WTC11 (cell line): ENCODE results near the gene CGNL1. TPM values are rescaled to one million over a fixed set of nuclear protein-coding genes. Genes with fewer than 3 reads are reported as not detected.

ENCODE experiments used
- ATAC-seq: fragments of 200-7000 bp; cut with Tn5 transposase; 2 replicates; pipeline ENCODE4 v1.10.0; 2021; ENCODE audit warnings: mild to moderate bottlenecking, moderate library complexity
- CTCF ChIA-PET: fragments of 300-600 bp; sonication (Branson Sonifier 250); formaldehyde crosslinking; loops from one replicate; lab custom pipeline; 2021; ENCODE audit warnings: antibody characterized with exemption; lab: Charles Lee
- POLR2A ChIA-PET: fragments of 350-600 bp; sonication (Branson Sonifier 250); formaldehyde crosslinking; loops from one replicate; lab custom pipeline; 2021; ENCODE audit warnings: antibody characterized with exemption; lab: Charles Lee
- DNase-seq: peaks from one replicate; pipeline ENCODE4 v3.0.0; 2021; ENCODE audit warnings: low spot score
- H3K27ac Mint-ChIP-seq: 2 replicates; pipeline ENCODE4 v1.8.0; 2021; ENCODE audit warnings: mixed read lengths
- H3K27me3 Mint-ChIP-seq: 2 replicates; pipeline ENCODE4 v1.8.0; 2021; ENCODE audit warnings: low read depth, mild to moderate bottlenecking, moderate library complexity, mixed read lengths
- H3K36me3 Mint-ChIP-seq: 2 replicates; pipeline ENCODE4 v1.8.0; 2021; ENCODE audit warnings: mixed read lengths
- H3K4me1 Mint-ChIP-seq: 2 replicates; pipeline ENCODE4 v1.8.0; 2022; ENCODE audit warnings: mixed read lengths
- H3K4me3 Mint-ChIP-seq: 2 replicates; pipeline ENCODE4 v1.8.0; 2021; ENCODE audit warnings: mild to moderate bottlenecking, moderate library complexity, mixed read lengths
- H3K9me3 Mint-ChIP-seq: 2 replicates; pipeline ENCODE4 v1.8.0; 2021; ENCODE audit warnings: mixed read lengths
- CREM ChIP-seq: sonication (generic); formaldehyde crosslinking; IDR thresholded peaks from 2 replicates; pipeline ENCODE4 v1.8.1; 2022; ENCODE audit warnings: mild to moderate bottlenecking, missing genetic modification reagents, moderate library complexity
- CTCF ChIP-seq: fragments of 200-600 bp; IDR thresholded peaks from 2 replicates; pipeline ENCODE4 v1.8.0; 2022; ENCODE audit warnings: antibody characterized with exemption
- EMX1 ChIP-seq: fragments of 250-450 bp; sonication (Bioruptor Pico); IDR thresholded peaks from 2 replicates; pipeline ENCODE4 v1.8.0; 2021; ENCODE audit warnings: mild to moderate bottlenecking
- ESRRA ChIP-seq: sonication (generic); formaldehyde crosslinking; IDR thresholded peaks from 2 replicates; pipeline ENCODE4 v1.8.1; 2022; ENCODE audit warnings: mild to moderate bottlenecking, missing genetic modification reagents, borderline replicate concordance
- FOXJ3 ChIP-seq: sonication (generic); formaldehyde crosslinking; IDR thresholded peaks from 2 replicates; pipeline ENCODE4 v1.9.0; 2021; ENCODE audit warnings: missing genetic modification reagents, mild to moderate bottlenecking, borderline replicate concordance
- FOXK1 ChIP-seq: sonication (generic); formaldehyde crosslinking; IDR thresholded peaks from 2 replicates; pipeline ENCODE4 v1.8.0; 2022; ENCODE audit warnings: mild to moderate bottlenecking, moderate library complexity, missing genetic modification reagents
- GABPB1 ChIP-seq: sonication (generic); formaldehyde crosslinking; IDR thresholded peaks from 2 replicates; pipeline ENCODE4 v1.8.1; 2023; ENCODE audit warnings: mild to moderate bottlenecking, missing genetic modification reagents
- NR1H2 ChIP-seq: sonication (generic); formaldehyde crosslinking; IDR thresholded peaks from 2 replicates; pipeline ENCODE4 v1.9.0; 2021; ENCODE audit warnings: mild to moderate bottlenecking, moderate library complexity, missing genetic modification reagents
- NR2C2 ChIP-seq: sonication (generic); formaldehyde crosslinking; IDR thresholded peaks from 2 replicates; pipeline ENCODE4 v1.8.0; 2022; ENCODE audit warnings: mild to moderate bottlenecking, missing genetic modification reagents
- NR3C1 ChIP-seq: sonication (generic); formaldehyde crosslinking; conservative IDR thresholded peaks from 2 replicates; pipeline ENCODE4 v1.8.1; 2023; ENCODE audit warnings: low read depth, mild to moderate bottlenecking, missing genetic modification reagents
- OVOL2 ChIP-seq: fragments of 250-450 bp; sonication (Bioruptor Pico); IDR thresholded peaks from 2 replicates; pipeline ENCODE4 v1.9.0; 2021; ENCODE audit warnings: mild to moderate bottlenecking, borderline replicate concordance
- SP1 ChIP-seq: sonication (generic); formaldehyde crosslinking; conservative IDR thresholded peaks from 2 replicates; pipeline ENCODE4 v1.8.1; 2022; ENCODE audit warnings: missing genetic modification reagents
- USF1 ChIP-seq: sonication (generic); formaldehyde crosslinking; IDR thresholded peaks from 2 replicates; pipeline ENCODE4 v1.8.0; 2022; ENCODE audit warnings: mild to moderate bottlenecking, missing genetic modification reagents
- ZBTB21 ChIP-seq: sonication (generic); formaldehyde crosslinking; IDR thresholded peaks from 2 replicates; pipeline ENCODE4 v1.8.1; 2023; ENCODE audit warnings: mild to moderate bottlenecking, missing genetic modification reagents, borderline replicate concordance
- ZNF232 ChIP-seq: sonication (generic); formaldehyde crosslinking; IDR thresholded peaks from 2 replicates; pipeline ENCODE4 v1.8.0; 2022; ENCODE audit warnings: mild to moderate bottlenecking, missing genetic modification reagents
- ZNF416 ChIP-seq: fragments of 250-450 bp; sonication (Bioruptor Pico); IDR thresholded peaks from 2 replicates; pipeline ENCODE4 v1.9.0; 2021; ENCODE audit warnings: mild to moderate bottlenecking, inconsistent platforms
- ZNF671 ChIP-seq: fragments of 250-450 bp; sonication (Bioruptor Pico); IDR thresholded peaks from 2 replicates; pipeline ENCODE4 v1.8.0; 2021; ENCODE audit warnings: mild to moderate bottlenecking
- total RNA-seq: library from RNA; stranded (reverse); gene quantifications from 3 replicates; pipeline ENCODE4 v1.2.3, GENCODE V29; 2021
- TF ChIP-seq, protein P1 (sequence below): fragments of 250-450 bp; sonication (Bioruptor Pico); IDR thresholded peaks from 2 replicates; pipeline ENCODE4 v1.9.0; 2021; ENCODE audit warnings: mild to moderate bottlenecking
- TF ChIP-seq, protein P2 (sequence below): sonication (generic); formaldehyde crosslinking; IDR thresholded peaks from 2 replicates; pipeline ENCODE4 v1.8.1; 2023; ENCODE audit warnings: mild to moderate bottlenecking, missing genetic modification reagents
- TF ChIP-seq, protein P3 (sequence below): sonication (generic); formaldehyde crosslinking; IDR thresholded peaks from 2 replicates; pipeline ENCODE4 v1.8.1; 2023; ENCODE audit warnings: mild to moderate bottlenecking, missing genetic modification reagents, moderate library complexity
- TF ChIP-seq, protein P4 (sequence below): sonication (generic); formaldehyde crosslinking; IDR thresholded peaks from 2 replicates; pipeline ENCODE4 v1.8.0; 2023; ENCODE audit warnings: missing genetic modification reagents, mild to moderate bottlenecking, borderline replicate concordance

The CGNL1 gene
- total RNA-seq, 1 experiment from 2014 or later = 57.3 TPM

- no peak for TF ChIP-seq CTCF
Measured at GRCh38 chr15:57594479-57594878, 218.2 kb downstream of the CGNL1 start (continued).

GRCh38 chr15:57595011-57595866 lies 218.9 kb downstream of the CGNL1 start:
- Mint-ChIP-seq H3K27ac (no peak overlapping the region), H3K36me3 (no peaks in the 10 kb centered on the region), H3K4me3 (no peak overlapping the region), H3K4me1 (peaks cover 22% of the 10 kb centered on the region), H3K9me3 (no peaks in the 10 kb centered on the region), H3K27me3 (peaks cover 31% of the 10 kb centered on the region)
- ATAC-seq = no peak
- no peak for DNase-seq
- POLR2A ChIA-PET = no interaction called here
- CTCF ChIA-PET = no interaction called here
- TF ChIP-seq, protein P1, sequence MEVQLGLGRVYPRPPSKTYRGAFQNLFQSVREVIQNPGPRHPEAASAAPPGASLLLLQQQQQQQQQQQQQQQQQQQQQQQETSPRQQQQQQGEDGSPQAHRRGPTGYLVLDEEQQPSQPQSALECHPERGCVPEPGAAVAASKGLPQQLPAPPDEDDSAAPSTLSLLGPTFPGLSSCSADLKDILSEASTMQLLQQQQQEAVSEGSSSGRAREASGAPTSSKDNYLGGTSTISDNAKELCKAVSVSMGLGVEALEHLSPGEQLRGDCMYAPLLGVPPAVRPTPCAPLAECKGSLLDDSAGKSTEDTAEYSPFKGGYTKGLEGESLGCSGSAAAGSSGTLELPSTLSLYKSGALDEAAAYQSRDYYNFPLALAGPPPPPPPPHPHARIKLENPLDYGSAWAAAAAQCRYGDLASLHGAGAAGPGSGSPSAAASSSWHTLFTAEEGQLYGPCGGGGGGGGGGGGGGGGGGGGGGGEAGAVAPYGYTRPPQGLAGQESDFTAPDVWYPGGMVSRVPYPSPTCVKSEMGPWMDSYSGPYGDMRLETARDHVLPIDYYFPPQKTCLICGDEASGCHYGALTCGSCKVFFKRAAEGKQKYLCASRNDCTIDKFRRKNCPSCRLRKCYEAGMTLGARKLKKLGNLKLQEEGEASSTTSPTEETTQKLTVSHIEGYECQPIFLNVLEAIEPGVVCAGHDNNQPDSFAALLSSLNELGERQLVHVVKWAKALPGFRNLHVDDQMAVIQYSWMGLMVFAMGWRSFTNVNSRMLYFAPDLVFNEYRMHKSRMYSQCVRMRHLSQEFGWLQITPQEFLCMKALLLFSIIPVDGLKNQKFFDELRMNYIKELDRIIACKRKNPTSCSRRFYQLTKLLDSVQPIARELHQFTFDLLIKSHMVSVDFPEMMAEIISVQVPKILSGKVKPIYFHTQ (CRISPR knock-in tag) = no peak
- TF ChIP-seq, protein P2, sequence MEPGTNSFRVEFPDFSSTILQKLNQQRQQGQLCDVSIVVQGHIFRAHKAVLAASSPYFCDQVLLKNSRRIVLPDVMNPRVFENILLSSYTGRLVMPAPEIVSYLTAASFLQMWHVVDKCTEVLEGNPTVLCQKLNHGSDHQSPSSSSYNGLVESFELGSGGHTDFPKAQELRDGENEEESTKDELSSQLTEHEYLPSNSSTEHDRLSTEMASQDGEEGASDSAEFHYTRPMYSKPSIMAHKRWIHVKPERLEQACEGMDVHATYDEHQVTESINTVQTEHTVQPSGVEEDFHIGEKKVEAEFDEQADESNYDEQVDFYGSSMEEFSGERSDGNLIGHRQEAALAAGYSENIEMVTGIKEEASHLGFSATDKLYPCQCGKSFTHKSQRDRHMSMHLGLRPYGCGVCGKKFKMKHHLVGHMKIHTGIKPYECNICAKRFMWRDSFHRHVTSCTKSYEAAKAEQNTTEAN (CRISPR knock-in tag) = no peak
- TF ChIP-seq NR2C2 (CRISPR knock-in tag) = no peak
- TF ChIP-seq ZBTB21 (CRISPR knock-in tag) = no peak
- no peak for TF ChIP-seq FOXJ3 (CRISPR knock-in tag)
- no peak for TF ChIP-seq FOXK1 (CRISPR knock-in tag)
- no peak for TF ChIP-seq ZNF671 (CRISPR knock-in tag)
- TF ChIP-seq, protein P3, sequence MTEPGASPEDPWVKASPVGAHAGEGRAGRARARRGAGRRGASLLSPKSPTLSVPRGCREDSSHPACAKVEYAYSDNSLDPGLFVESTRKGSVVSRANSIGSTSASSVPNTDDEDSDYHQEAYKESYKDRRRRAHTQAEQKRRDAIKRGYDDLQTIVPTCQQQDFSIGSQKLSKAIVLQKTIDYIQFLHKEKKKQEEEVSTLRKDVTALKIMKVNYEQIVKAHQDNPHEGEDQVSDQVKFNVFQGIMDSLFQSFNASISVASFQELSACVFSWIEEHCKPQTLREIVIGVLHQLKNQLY (CRISPR knock-in tag) = no peak
- no peak for TF ChIP-seq GABPB1 (CRISPR knock-in tag)
- TF ChIP-seq SP1 (CRISPR knock-in tag) = no peak
- TF ChIP-seq NR1H2 = no peak

DNA sequence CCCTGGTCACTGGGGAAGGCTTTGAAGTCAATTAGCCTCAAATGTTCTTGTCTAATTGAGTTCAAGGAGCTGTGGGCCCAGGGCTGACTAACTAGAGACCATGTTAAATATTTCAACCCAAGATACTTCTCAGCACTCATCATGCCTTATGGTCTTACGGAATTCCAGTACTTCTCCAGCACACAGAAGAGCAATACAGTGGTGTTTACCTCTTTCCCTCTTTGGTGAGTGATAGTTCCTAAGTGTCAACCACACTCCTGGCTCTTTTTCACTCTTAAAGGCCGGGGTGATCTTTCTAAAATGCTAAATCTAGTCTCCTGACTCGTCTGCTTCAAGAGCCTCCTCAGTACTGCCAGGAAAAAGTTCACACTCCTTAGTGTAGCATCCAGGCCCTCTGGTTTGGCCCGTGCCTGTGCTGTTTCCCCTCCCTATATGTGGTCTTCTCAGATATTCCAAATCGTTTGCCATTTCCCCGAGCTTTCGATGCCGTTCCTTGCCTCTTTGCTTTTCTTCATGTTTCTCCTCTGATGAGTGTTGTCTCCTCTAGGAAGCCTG lies 220.1 kb downstream of the CGNL1 start:
- no peak overlapping the region for H3K4me3 Mint-ChIP-seq
- CTCF ChIA-PET = no interaction called here
- H3K9me3 Mint-ChIP-seq = no peaks in the 10 kb centered on the region
- peaks cover 19% of the 10 kb centered on the region for H3K27me3 Mint-ChIP-seq
- DNase-seq (no peak), ATAC-seq (no peak)
- H3K27ac Mint-ChIP-seq = no peak overlapping the region
- H3K4me1 Mint-ChIP-seq = peaks cover 17% of the 10 kb centered on the region
- POLR2A ChIA-PET = no interaction called here
- H3K36me3 Mint-ChIP-seq = no peaks in the 10 kb centered on the region
- TF ChIP-seq EMX1 (CRISPR knock-in tag) = no peak
- TF ChIP-seq NR3C1 (CRISPR knock-in tag) = no peak
- TF ChIP-seq USF1 = no peak
- no peak for TF ChIP-seq ESRRA (CRISPR knock-in tag)
- no peak for TF ChIP-seq OVOL2 (CRISPR knock-in tag)
- TF ChIP-seq, protein P4, sequence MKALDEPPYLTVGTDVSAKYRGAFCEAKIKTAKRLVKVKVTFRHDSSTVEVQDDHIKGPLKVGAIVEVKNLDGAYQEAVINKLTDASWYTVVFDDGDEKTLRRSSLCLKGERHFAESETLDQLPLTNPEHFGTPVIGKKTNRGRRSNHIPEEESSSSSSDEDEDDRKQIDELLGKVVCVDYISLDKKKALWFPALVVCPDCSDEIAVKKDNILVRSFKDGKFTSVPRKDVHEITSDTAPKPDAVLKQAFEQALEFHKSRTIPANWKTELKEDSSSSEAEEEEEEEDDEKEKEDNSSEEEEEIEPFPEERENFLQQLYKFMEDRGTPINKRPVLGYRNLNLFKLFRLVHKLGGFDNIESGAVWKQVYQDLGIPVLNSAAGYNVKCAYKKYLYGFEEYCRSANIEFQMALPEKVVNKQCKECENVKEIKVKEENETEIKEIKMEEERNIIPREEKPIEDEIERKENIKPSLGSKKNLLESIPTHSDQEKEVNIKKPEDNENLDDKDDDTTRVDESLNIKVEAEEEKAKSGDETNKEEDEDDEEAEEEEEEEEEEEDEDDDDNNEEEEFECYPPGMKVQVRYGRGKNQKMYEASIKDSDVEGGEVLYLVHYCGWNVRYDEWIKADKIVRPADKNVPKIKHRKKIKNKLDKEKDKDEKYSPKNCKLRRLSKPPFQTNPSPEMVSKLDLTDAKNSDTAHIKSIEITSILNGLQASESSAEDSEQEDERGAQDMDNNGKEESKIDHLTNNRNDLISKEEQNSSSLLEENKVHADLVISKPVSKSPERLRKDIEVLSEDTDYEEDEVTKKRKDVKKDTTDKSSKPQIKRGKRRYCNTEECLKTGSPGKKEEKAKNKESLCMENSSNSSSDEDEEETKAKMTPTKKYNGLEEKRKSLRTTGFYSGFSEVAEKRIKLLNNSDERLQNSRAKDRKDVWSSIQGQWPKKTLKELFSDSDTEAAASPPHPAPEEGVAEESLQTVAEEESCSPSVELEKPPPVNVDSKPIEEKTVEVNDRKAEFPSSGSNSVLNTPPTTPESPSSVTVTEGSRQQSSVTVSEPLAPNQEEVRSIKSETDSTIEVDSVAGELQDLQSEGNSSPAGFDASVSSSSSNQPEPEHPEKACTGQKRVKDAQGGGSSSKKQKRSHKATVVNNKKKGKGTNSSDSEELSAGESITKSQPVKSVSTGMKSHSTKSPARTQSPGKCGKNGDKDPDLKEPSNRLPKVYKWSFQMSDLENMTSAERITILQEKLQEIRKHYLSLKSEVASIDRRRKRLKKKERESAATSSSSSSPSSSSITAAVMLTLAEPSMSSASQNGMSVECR (CRISPR knock-in tag) = no peak
- TF ChIP-seq CREM (CRISPR knock-in tag) = no peak
- no peak for TF ChIP-seq ZNF671 (CRISPR knock-in tag)
- no peak for TF ChIP-seq ZNF232 (CRISPR knock-in tag)
- TF ChIP-seq ZNF416 (CRISPR knock-in tag) = no peak
- no peak for TF ChIP-seq ZBTB21 (CRISPR knock-in tag)
